SK-N-MC (cell line): Measurements from ENCODE around the gene STK38L.

ENCODE experiments used
- DNase-seq: peaks from one replicate; pipeline ENCODE4 v3.0.0-alpha.2; 2011; ENCODE audit warnings: low read depth, low spot score
- H3K27ac ChIP-seq: fragments of 200-600 bp; sonication (generic); 2 replicates; pipeline ENCODE4 v1.5.1; 2016; ENCODE audit warnings: mixed run types
- H3K36me3 ChIP-seq: fragments of 200-600 bp; sonication (generic); 2 replicates; pipeline ENCODE4 v1.6.1; 2017; ENCODE audit warnings: antibody characterized with exemption, low read length, mixed read lengths; ENCODE audit not compliant: insufficient read depth
- H3K4me3 ChIP-seq: fragments of 200-600 bp; sonication (generic); 2 replicates; pipeline ENCODE4 v1.5.1; 2016
- H3K9ac ChIP-seq: fragments of 200-600 bp; sonication (generic); 2 replicates; pipeline ENCODE4 v1.8.0; 2017; ENCODE audit warnings: mixed run types, mixed read lengths; ENCODE audit not compliant: insufficient read length
- H3K9me3 ChIP-seq: fragments of 200-600 bp; sonication (generic); 2 replicates; pipeline ENCODE4 v1.6.1; 2017; ENCODE audit warnings: low read depth, mild to moderate bottlenecking, antibody characterized with exemption, low read length, moderate library complexity, mixed read lengths
- EZH2 ChIP-seq: fragments of 200-600 bp; sonication (generic); IDR thresholded peaks from one replicate; pipeline ENCODE4 v1.6.1; 2017; ENCODE audit warnings: antibody characterized with exemption
- FOXP2 ChIP-seq: optimal IDR thresholded peaks from 2 replicates; pipeline ENCODE3; 2011; ENCODE audit warnings: mild to moderate bottlenecking, moderate library complexity; ENCODE audit not compliant: insufficient read depth; ENCODE audit errors: extremely low read length, control extremely low read depth
- POLR2AphosphoS5 ChIP-seq: IDR thresholded peaks from 2 replicates; pipeline ENCODE4 v1.6.1; 2012; ENCODE audit warnings: mild to moderate bottlenecking, low read depth, low read length, borderline replicate concordance

The STK38L gene

DNA sequence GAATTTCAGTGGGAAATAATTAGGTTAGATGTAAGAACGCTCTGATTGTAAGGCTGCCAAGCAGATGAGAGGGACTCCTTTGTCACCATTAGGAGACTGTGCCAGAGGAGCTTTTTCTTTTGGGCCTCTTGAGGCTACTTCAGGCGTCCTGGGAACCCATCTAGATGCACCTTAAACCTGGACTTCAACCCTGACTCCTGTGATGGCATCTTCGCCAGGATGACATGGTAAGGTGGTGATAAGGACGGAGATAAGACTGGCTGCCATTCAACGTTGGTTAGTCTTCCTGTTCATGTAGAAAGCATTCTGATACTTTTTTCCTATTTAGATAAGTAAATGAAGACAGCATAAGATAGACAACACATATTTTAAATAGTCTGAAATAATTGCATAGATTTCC lies 36.3 kb downstream of the STK38L start:
- TF ChIP-seq EZH2 (no peak), POLR2AphosphoS5 (no peak), FOXP2 (no peak)
- Histone ChIP-seq H3K36me3 (no peaks in the 10 kb centered on the region), H3K9me3 (no peaks in the 10 kb centered on the region), H3K9ac (no peak overlapping the region), H3K27ac (no peak overlapping the region), H3K4me3 (no peak overlapping the region)
- DNase-seq, result no peak

- Histone ChIP-seq H3K27ac (no peak overlapping the region), H3K9me3 (no peaks in the 10 kb centered on the region), H3K4me3 (no peak overlapping the region), H3K9ac (no peak overlapping the region), H3K36me3 (no peaks in the 10 kb centered on the region)
- TF ChIP-seq FOXP2 (no peak), EZH2 (no peak), POLR2AphosphoS5 (no peak)
- no peak for DNase-seq
Measured at GRCh38 chr12:27282754-27283153, 38.7 kb downstream of the STK38L start.

GRCh38 chr12:27284021-27284420 lies 39.9 kb downstream of the STK38L start:
- Histone ChIP-seq H3K9ac (no peak overlapping the region), H3K36me3 (no peaks in the 10 kb centered on the region), H3K27ac (no peak overlapping the region), H3K4me3 (no peak overlapping the region), H3K9me3 (no peaks in the 10 kb centered on the region)
- TF ChIP-seq EZH2, result no peak
- TF ChIP-seq FOXP2, result no peak
- TF ChIP-seq POLR2AphosphoS5, result no peak
- no peak for DNase-seq

- no peak overlapping the region for H3K4me3 ChIP-seq
- no peak overlapping the region for H3K9ac ChIP-seq
- H3K9me3 ChIP-seq, result no peaks in the 10 kb centered on the region
- H3K36me3 ChIP-seq, result no peaks in the 10 kb centered on the region
- TF ChIP-seq POLR2AphosphoS5, result no peak
- no peak overlapping the region for H3K27ac ChIP-seq
- DNase-seq, result no peak
Measured at GRCh38 chr12:27284751-27285150, 40.7 kb downstream of the STK38L start.

DNA sequence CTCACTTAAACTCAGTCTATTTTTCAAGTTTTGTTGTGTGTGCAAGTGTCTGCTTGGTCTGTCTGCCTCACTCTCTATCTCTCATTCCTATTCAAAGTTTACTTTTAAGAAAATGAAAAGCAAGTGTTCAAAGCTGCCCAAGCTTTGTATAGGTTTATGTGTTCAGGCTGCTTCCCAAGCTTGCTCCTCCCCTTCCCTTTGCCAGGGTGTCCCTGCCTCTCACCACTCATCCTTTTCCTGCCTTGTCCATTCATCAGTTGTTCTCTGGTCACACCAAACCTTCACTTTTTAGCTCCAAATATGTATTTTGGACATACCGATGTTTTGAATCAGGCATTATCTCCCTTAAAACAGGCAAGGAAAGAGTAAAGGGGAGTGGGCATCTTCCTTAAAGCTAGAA lies 41.3 kb downstream of the STK38L start:
- DNase-seq, result no peak

DNA sequence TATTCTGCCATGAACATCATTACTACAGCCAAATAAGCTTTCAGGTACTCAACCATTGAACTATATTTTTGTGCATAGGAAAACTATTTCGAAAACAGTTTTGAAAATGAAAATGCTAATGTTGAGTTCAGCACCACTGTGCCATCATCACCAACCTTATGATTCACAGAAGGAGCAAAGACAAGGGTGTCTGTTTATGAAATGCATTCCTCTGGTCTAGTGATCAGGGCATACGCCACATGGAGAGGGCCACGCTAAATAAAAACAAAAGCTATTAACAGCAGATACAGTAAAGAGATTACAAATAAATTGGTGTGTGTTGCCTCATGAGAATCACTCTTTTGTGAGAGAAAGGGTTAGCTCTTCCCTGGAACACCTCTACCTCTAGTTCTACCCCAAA lies 45.3 kb downstream of the STK38L start:
- H3K9me3 ChIP-seq, result no peaks in the 10 kb centered on the region
- no peaks in the 10 kb centered on the region for H3K36me3 ChIP-seq
- DNase-seq, result no peak
- no peak overlapping the region for H3K9ac ChIP-seq
- no peak for TF ChIP-seq POLR2AphosphoS5
- TF ChIP-seq FOXP2, result no peak
- TF ChIP-seq EZH2, result no peak
- no peak overlapping the region for H3K4me3 ChIP-seq
- H3K27ac ChIP-seq, result no peak overlapping the region

More for the DNA sequence above, 41.3 kb downstream of the STK38L start:
- Histone ChIP-seq H3K9me3 (no peaks in the 10 kb centered on the region), H3K36me3 (no peaks in the 10 kb centered on the region), H3K4me3 (no peak overlapping the region), H3K27ac (no peak overlapping the region), H3K9ac (no peak overlapping the region)
- no peak for TF ChIP-seq EZH2

DNA sequence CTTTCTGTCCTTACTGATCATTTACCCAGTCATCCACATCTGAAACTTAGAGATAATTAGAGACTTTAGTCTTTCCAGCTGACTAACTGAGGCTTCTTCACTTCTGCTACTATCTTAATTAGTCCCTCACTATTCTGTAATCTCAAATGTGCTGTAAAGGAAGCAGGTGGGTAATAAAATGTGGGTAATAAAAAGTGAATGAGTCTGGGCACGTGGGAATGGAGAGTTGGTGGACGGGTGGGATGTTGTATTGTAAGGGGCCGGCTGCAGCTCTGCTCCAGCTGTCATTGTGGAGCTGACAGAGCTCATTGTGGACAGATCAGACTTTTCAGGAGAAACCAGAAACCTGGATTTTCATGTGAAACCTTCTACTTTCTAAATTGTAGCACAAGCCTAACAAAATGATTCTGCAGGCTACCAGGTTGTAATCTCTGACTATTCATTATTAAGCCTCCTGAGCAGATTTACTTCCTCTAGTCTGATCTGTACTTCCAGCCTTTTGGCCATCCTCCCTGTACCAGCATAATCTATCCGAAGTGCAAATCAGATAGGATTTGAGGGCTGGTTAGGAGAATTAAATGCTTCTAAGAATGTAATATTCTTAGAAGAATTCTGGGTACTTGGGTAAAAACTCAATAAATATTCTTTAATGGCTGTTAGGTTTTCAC lies 46.5 kb downstream of the STK38L start:
- Histone ChIP-seq H3K4me3 (no peak overlapping the region), H3K9ac (no peak overlapping the region), H3K27ac (no peak overlapping the region), H3K9me3 (no peaks in the 10 kb centered on the region), H3K36me3 (no peaks in the 10 kb centered on the region)
- DNase-seq, result no peak
- TF ChIP-seq FOXP2 (no peak), POLR2AphosphoS5 (no peak), EZH2 (no peak)

GRCh38 chr12:27291862-27292261 lies 47.8 kb downstream of the STK38L start:
- no peak overlapping the region for H3K9ac ChIP-seq
- TF ChIP-seq EZH2 (no peak), FOXP2 (no peak), POLR2AphosphoS5 (no peak)

DNA sequence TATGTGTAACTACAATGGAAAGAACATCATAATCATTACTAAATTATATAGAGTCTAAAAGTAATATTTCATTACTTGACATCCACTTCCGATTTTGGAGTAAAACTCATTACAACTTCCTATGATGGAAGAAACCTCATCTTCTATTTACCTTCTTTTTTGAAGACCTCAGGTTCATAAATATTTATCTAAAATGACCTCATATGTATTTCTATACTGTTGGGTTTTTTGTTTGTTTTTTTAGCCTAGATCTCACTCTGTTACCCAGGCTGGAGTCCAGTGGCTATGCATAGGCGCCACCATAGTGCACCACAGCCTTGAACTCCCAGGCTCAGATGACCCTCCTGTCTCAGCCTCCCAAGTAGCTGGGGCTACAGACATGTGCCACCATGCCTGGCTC lies 48.6 kb downstream of the STK38L start:
- H3K4me3 ChIP-seq, result no peak overlapping the region
- H3K36me3 ChIP-seq, result 0 out of 2 replicates have a peak, but pooled peaks cover under 1% of the 10 kb centered on the region
- no peak overlapping the region for H3K9ac ChIP-seq
- no peak for DNase-seq
- TF ChIP-seq FOXP2 (no peak), POLR2AphosphoS5 (no peak), EZH2 (no peak)
- no peaks in the 10 kb centered on the region for H3K9me3 ChIP-seq
- no peak overlapping the region for H3K27ac ChIP-seq

More at GRCh38 chr12:27291862-27292261, 47.8 kb downstream of the STK38L start:
- no peak overlapping the region for H3K4me3 ChIP-seq
- no peak for DNase-seq
- H3K36me3 ChIP-seq, result no peaks in the 10 kb centered on the region
- H3K9me3 ChIP-seq, result no peaks in the 10 kb centered on the region
- H3K27ac ChIP-seq, result no peak overlapping the region
